ENCODE results near the gene THAP9. TPM values are rescaled to one million over a fixed set of nuclear protein-coding genes. Genes with fewer than 3 reads are reported as not detected.
"Not testable (repeated sequence)": the region's sequence is repeated elsewhere in the genome, so short reads cannot be mapped to it uniquely, and the experiment has no call there.

Gene THAP9
- total RNA-seq, 6 experiments from 2014 or later, result 0.92 to 3.8 (median 3.0) TPM

- ATAC-seq, result no peak
- WGBS (ENCODE audit: insufficient coverage, low coverage, low lambda C conversion rate, missing lambda C conversion rate), result 69% methylated on average over 2 of the region's 2 CpGs
Observed at GRCh38 chr4:82905205-82905604, 4.7 kb downstream of the THAP9 start.

GRCh38 chr4:82906469-82906868, 5.9 kb downstream of the THAP9 start:
- Histone ChIP-seq H3K27ac (no peak overlapping the region), H3K9me3 (no peaks in the 10 kb centered on the region), H3K4me1 (no peaks in the 10 kb centered on the region), H3K27me3 (no peaks in the 10 kb centered on the region), H3K36me3 (peaks cover 0 to 14% (median 6%) of the 10 kb centered on the region in 4 donors), H3K4me3 (no peak overlapping the region)
- 91% methylated on average over 3 of the region's 3 CpGs for WGBS (ENCODE audit: insufficient coverage, low coverage, low lambda C conversion rate, missing lambda C conversion rate)
- DNase-seq (no peak), ATAC-seq (no peak)
- no peak for TF ChIP-seq POLR2A (IDR thresholded peaks at IDR 0.05)
- intact Hi-C loops (cut with DNase I), result loop anchor here in 1 of 2 donors (10.0 kb wide), 1 partner anchor 98 kb away; no protein-coding TSS in a partner anchor

More at GRCh38 chr4:82905205-82905604, 4.7 kb downstream of the THAP9 start:
- H3K27me3 ChIP-seq, result no peaks in the 10 kb centered on the region
- no peak overlapping the region for H3K4me3 ChIP-seq
- peaks cover 0 to 14% (median 4%) of the 10 kb centered on the region in 4 donors for H3K36me3 ChIP-seq
- TF ChIP-seq POLR2A (IDR thresholded peaks at IDR 0.05), result no peak
- TF ChIP-seq CTCF (IDR thresholded peaks at IDR 0.05), result no peak
- no peak overlapping the region for H3K27ac ChIP-seq
- intact Hi-C loops (cut with DNase I), result loop anchor here in 1 of 2 donors (10.0 kb wide), 1 partner anchor 100 kb away; no protein-coding TSS in a partner anchor
- H3K4me1 ChIP-seq, result no peaks in the 10 kb centered on the region
- no peaks in the 10 kb centered on the region for H3K9me3 ChIP-seq
- DNase-seq, result no peak

- TF ChIP-seq POLR2A (IDR thresholded peaks at IDR 0.05) (no peak), CTCF (IDR thresholded peaks at IDR 0.05) (no peak)
- ATAC-seq (no peak), DNase-seq (no peak)
- no peaks in the 10 kb centered on the region for H3K27me3 ChIP-seq
- intact Hi-C loops (cut with DNase I), result loop anchor here in 1 of 2 donors (10.0 kb wide), 1 partner anchor 95 kb away; no protein-coding TSS in a partner anchor
- H3K27ac ChIP-seq, result no peak overlapping the region
- H3K9me3 ChIP-seq, result no peaks in the 10 kb centered on the region
- H3K36me3 ChIP-seq, result peaks cover 0 to 14% (median 7%) of the 10 kb centered on the region in 4 donors
- 89% methylated on average over 1 of the region's 1 CpG for WGBS (ENCODE audit: insufficient coverage, low coverage, low lambda C conversion rate, missing lambda C conversion rate)
- H3K4me3 ChIP-seq, result no peak overlapping the region
- no peaks in the 10 kb centered on the region for H3K4me1 ChIP-seq
Observed at GRCh38 chr4:82909326-82909725, 8.8 kb downstream of the THAP9 start.

- WGBS (ENCODE audit: insufficient coverage, low coverage, low lambda C conversion rate, missing lambda C conversion rate), result 41% methylated on average over 2 of the region's 2 CpGs
- TF ChIP-seq POLR2A (IDR thresholded peaks at IDR 0.05), result no peak
- TF ChIP-seq CTCF (IDR thresholded peaks at IDR 0.05), result no peak
- ATAC-seq, result no peak
Observed at GRCh38 chr4:82913305-82913704, 12.8 kb downstream of the THAP9 start.

GRCh38 chr4:82913968-82914367, 13.4 kb downstream of the THAP9 start:
- 100% methylated on average over 1 of the region's 2 CpGs for WGBS (ENCODE audit: insufficient coverage, low coverage, low lambda C conversion rate, missing lambda C conversion rate)
- H3K27me3 ChIP-seq; H3K4me1 ChIP-seq; H3K36me3 ChIP-seq; DNase-seq; H3K9me3 ChIP-seq; H3K27ac ChIP-seq; ATAC-seq; intact Hi-C loops (cut with DNase I); H3K4me3 ChIP-seq: not testable (repeated sequence)

More at GRCh38 chr4:82913305-82913704, 12.8 kb downstream of the THAP9 start:
- intact Hi-C loops (cut with DNase I), result no loop called here
- no peaks in the 10 kb centered on the region for H3K27me3 ChIP-seq
- no peak for DNase-seq
- no peak overlapping the region for H3K27ac ChIP-seq
- H3K4me3 ChIP-seq, result no peak overlapping the region
- H3K9me3 ChIP-seq, result no peaks in the 10 kb centered on the region
- no peaks in the 10 kb centered on the region for H3K4me1 ChIP-seq
- H3K36me3 ChIP-seq, result peaks cover 0 to 4% (median under 1%) of the 10 kb centered on the region in 4 donors
